ENCODE measurements around the gene ARHGAP10.

The ARHGAP10 gene

DNA sequence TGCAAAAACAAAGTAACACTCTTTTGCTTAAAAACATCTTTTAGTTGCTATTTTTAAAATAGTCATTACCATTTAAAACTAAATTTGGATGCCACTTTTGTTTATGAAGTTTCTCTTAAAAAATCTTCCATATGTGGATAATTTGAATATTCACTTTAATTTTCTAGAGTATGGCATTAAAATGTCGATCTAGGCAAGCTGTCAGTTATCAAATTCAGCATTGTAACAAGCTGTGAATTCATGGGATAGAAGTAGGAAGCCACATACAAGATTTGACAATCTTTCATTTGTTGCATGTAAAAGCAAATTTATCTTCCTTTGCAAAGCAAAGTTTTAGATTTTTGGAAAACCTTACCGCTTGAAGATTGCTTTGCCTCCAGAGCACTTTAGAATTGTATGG lies 191.5 kb downstream of the ARHGAP10 start:
- DNase-seq, result no peak

DNA sequence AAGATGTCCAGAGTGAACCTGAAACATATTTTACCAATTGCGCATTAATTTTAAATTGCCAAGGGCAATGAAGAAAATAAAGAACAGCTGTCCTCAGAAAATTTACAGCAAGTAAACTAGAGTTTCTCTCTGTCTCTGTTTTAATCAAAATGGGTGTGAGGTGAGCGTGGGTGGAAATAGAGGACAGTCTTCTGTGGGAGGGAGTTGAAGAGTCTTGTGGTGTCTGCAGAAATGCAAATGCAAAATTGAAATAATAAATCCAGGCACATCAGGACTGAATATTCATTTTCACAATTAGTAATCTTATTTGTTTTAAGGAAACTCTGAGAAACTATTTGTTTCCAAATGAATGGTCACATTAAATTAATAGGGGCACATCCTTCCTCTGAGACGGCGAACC lies 192.0 kb downstream of the ARHGAP10 start:
- DNase-seq, result no peak

DNA sequence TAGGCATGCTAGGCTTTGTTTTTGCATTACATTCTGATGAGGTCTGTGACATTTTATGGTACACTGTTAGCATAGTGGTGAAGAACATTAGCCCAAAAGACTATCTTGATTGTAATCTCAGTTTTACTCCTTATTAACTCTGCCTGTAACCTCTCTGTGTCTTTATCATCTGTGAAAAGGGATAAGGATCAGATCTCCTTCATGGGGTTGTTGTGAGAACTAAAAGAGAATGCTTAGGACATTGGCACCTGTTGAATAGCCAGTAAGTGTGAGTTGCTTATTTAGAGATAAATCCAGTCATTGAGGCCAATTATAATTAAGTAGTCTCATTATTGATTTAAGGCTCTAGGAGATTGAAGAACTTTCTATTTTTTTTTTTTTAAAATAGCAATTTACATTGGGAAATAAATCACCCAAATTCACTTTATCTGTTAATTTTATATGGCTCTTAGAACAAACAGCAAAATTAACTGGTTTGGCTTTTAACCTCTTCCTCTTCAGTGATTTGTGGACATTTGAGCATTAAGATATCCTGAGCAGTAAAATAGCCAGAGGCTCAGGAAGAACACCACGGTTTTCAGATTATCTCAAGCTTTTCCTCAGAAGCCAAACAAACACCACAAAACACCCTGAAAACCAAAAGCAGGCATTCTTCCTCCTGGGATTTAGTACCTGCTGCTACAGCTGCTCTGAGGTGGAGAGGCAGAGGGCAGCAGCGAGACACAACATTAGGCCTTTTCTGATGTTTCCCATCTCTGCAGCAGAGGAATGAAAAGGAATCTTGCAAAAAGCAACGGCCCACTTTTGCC lies 192.9 kb downstream of the ARHGAP10 start:
- DNase-seq, result no peak

DNA sequence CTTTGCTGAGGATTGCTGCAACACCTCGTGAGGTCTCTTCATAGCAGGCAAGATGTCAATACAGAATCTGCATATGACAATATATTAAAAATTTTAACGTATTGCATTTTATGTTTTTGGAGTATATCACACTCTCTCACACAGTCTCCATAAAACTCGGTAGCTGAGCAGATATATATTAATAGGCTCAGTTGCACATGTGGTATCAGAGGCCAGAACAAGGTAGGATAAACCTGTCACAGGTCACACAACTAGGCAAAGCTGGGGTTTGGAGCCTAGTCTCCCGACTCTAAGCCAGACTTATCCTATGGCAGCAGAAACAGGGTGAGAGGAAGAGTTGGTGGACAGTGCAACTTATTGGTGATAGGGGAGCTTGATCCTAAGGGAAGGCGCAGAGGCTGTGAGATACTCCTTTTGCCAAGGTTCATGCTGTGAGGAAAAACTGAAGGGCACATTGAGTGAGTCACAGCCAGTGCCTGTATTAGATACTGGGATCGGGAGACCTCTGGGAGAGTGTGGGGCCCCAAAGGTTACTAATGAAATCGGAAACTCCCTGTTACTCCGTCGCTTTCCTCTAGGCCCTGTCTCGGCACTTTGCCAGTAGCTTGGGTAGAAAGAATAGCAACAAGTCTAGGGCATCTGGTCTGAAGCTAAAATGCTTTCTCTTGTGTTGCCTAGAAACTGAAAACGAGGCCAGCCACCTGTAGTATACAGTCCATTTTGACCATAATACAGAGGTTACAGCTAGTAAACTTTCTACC lies 195.7 kb downstream of the ARHGAP10 start:
- DNase-seq, result no peak

DNA sequence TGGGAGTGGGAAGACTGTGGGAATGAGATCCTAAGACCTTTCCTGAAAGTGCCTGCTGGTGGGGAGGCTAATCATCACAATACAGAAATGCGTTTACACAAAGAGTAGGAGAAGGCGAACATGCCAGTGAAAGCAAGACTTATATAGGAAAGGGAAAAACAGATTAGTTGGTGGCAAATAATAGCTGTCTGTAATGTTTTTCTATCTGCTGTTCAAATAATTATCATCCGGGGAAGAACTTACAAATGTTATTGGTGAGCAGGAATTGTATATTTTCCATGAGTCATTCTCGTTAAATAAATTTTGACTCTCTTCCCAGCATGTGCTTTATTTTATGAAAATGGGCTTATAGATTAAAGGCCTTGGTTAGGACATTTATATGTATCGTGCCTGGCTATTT lies 196.5 kb downstream of the ARHGAP10 start:
- DNase-seq, result no peak

DNA sequence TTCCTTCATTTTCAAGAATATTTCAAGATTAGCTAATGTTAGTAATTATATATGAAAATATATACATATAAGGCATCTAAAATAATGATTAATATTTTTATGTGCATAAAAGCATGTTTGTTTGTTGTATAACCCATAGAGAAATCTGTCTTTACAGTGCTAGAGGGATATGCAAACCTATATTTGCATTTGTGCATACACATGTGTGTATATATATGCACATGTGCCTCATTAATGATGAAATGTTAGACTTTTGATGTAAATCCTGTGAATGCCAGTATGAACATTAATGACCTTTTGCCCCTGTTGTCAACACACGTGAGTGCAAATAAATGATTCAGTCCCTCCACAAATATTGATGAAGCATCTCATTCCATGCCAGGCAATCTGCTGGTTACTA lies 197.9 kb downstream of the ARHGAP10 start:
- no peak for DNase-seq

DNA sequence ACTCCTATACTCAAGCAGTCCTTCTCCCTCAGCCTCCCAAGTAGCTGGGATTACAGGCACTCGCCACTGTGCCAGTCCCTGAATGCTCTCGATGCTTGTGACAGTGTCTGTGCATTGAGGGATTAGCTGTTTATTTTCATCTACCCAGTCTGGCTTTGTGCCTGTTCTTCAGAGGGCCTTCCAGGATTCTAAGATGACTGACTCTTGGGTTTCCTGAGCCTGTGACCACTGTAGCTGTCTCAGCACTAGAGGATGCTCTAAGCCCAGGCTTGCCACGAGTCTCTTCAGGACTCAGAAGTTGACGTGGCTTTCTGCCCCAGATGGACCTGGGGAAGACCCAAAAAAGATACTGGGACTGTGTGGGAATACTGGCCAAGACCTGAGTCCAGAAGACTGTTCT lies 201.4 kb downstream of the ARHGAP10 start:
- DNase-seq, result no peak

DNA sequence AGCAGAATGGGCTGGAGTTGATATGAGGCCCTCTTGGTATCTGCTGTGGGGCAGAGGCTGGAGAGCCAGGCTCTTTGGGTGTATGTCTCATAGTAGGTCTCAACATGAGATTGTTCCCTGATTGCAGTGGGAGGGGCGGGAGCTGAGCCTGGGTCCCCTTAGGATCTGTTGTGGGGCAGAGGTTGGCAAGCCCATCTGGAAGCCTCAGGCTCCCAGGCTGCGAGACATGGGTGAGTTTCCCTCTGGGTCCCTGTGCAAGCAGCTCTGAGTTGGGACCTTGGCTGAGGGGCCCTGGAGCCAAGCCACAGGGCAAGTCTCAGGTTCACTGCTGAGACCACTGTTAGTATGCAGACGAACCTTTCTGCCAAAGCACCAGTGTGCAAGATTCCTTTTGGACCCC lies 201.9 kb downstream of the ARHGAP10 start:
- DNase-seq, result no peak

DNA sequence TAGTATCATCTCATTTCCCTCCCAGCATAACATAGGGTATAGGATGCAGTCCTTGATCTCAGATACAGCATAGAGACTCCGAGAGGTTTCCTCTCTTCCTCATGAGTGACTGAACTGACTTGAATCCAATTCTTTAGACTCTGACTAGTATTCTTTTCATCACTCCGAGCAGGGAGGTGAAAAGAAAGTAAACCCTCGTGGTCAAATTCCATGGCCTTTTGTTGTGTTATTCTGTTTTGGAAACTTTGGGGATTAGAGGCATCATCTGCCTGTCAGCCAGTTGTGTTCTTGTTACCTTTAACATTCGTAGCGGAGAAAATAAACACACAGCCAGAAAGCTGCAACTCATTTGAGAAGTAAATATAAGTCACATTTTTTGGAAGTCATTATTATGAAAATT lies 206.6 kb downstream of the ARHGAP10 start:
- DNase-seq, result no peak

DNA sequence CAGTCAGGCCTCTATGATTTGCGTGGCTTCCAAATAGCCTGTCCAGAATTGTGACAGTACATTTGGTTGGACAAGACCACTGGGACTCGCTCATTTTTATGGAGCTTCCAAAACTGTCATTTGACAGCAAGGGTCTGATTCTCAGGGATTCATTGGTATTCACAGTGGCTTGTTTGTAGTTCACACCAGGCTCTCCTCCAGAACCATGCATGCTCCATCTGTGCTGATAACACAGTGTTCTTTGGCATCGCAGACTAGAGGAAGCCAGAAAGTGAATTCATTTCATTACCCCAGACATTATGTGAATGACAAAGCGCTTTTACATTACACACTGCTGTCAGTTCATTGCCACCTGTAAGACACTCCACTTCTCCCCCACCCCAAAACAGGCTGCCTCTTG lies 208.3 kb downstream of the ARHGAP10 start:
- DNase-seq, result no peak

DNA sequence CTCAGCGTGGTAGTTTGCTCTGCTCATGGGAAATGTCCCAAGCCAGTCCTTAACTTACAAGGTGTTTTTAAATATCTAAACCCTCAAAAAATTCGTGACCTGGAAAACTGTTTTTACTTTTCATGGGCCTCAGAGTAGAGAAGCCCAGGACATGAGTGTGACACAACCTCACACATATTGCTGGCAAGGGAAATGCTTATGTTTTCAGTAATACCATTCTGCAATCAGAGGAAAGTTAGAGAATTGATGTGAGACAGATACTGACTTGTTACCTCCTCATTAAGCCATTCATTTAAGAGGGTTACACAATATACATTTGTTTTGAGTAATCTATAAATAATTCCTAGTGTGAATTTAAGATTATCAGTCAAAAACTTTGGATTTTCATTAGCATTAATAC lies 209.5 kb downstream of the ARHGAP10 start:
- no peak for DNase-seq

DNA sequence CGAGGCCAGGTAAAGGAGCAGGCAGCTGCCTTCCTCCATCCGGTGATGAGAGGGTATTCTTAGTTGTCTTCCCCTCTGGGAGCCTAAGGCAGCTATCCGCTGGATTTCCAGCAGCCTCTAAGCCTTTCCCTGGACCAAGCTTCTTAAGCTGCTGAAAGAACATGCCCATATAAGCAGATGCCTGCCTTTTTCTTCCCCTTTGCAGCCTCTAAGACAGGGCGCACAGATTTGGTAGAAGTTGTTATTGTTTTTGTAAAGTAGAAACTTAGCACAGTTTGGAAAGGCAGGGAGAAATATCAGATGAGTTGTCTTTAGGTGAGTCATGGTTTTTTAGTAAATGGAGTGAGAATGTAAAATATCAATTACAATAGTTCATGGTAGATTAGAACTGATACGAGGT lies 210.8 kb downstream of the ARHGAP10 start:
- DNase-seq, result no peak

DNA sequence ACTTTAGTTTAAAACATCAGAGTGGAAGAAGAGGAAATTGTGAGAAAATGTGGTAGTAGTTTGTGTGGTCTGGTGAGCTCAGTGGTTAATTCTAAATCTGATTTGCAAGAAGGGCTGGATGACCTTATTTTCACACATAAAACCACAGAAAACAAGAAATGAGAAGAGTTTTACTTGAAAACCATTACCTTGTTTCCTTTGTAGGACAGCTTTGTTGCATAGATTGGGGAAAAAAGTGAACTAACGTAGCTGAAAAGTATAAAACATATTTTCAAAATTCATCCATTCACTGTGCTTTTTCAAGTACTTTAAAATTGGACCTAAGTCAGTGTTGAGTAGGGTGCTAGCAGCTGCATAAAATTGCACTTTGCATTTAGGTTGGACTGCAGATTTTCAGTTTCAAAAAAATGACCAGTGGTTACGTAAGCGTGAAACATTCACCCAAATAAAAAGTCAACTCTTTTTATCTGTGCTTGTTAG lies 211.3 kb downstream of the ARHGAP10 start:
- no peak for DNase-seq

DNA sequence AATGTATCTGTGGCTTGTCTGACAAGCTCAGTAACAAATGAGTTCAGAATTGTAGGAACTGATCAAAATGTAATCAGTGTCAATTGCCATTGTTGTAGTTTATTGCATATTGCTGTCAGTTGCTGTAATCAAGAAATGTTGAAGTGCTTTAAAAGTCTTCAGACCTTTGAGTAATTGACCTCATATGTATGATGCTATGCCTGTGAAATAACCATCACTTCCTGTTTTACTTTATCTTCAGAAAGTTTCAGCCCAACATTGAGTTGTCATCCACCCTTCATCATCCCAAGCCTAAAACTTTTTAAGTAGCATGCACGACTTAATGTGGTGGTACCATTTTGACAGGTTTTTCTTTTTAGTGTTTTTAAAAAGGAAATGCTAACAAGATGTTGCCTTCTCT lies 212.4 kb downstream of the ARHGAP10 start:
- DNase-seq, result no peak

DNA sequence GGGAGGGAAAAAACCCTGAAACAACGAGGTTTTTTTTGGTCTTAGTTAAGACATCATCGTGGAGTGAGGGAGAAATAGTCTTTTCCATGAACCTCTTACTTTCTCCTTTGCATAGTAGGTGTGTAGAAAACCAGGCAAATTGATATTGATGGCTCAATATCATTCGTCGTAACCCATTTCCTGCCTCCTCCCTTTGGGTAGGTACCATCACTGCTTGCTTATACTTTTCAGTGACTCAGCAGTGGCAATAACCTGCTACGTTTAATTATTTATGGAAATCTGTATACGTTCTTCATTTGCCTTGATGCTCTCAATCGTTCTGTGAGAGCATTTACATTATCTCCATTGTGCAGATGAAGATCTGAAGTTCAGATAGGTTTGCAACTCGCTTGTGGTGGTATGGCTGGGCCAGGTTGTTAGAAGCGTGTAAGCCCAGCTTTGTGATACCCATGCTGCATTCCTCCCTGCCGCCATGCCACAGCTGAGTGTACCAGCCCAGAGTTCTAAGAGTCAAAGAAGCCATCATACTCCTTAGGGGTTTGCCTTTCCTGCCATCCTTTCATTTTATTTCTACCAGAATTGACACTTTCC lies 212.9 kb downstream of the ARHGAP10 start:
- no peak for DNase-seq

DNA sequence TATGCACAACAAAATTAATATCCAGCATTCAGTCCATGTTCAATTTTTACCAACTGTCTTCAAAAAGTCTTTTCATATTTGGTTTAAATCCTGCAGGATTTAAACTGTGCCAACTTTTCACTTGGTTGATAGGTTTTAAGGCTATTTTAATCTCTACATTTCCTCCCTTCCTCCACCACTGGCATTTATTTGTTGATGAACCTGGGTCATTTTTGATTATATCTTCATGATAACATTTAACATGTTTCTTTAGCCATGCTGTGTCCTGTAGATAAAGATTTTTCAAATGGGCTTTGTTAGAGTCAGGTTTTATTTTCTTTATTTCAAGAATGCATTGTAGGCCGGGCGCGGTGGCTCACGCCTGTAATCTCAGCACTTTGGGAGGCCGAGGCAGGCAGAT lies 216.4 kb downstream of the ARHGAP10 start:
- no peak for DNase-seq

DNA sequence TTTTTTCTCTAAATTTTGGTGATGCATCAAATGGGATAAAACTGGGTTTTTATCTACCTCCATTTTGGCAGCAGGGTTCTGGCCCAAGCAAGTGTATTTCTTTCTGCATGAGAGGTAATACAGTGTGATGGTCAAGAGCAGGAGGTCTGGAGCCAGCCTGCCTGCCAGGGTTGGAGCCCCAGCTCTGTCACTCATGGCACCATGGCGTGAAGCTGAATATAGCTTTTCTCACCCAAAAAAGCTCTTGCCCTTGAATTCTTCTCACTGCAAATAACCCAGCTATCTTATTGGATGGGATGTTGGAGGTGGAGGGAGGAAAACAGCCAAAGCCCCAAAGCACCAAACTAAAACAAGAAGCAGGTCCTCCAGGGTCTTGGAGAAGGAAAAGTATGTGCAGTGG lies 218.4 kb downstream of the ARHGAP10 start:
- no peak for DNase-seq

DNA sequence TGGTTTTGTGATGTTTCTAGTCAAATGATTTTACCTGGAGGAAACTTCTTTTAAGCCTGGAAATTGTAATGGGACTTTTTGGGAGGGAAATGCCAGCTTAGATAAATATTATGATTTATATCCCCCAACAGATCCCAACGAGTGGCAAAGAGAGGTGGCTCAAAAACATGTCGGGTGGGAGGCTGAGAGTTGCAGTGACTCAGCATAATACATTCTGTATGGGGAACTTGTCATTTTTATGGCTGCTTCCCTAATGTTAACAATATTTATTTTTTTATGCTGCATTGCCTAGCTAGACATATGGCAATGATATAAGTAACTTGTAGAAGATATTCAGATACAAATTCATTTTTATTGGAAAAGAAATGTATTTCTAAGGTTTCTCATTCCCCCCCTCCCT lies 219.0 kb downstream of the ARHGAP10 start:
- no peak for DNase-seq

DNA sequence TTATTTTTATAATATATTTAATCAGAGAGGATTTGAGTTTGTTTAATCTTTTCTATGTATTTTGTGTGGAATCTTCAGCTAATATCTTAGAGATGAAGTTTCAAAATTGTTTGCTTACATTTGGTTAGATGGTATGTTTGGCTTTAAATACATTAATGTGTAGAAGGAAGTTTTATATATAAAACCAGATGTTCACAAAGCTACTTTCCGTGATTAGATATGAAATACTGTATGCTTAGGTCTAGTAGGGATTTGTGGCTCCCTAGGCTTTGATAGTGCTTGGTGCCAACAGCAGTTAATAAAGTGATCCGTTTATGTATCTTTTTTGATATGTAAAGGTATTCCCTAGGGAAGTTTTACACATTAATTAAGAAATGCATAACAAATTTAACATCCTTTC lies 223.0 kb downstream of the ARHGAP10 start:
- no peak for DNase-seq

DNA sequence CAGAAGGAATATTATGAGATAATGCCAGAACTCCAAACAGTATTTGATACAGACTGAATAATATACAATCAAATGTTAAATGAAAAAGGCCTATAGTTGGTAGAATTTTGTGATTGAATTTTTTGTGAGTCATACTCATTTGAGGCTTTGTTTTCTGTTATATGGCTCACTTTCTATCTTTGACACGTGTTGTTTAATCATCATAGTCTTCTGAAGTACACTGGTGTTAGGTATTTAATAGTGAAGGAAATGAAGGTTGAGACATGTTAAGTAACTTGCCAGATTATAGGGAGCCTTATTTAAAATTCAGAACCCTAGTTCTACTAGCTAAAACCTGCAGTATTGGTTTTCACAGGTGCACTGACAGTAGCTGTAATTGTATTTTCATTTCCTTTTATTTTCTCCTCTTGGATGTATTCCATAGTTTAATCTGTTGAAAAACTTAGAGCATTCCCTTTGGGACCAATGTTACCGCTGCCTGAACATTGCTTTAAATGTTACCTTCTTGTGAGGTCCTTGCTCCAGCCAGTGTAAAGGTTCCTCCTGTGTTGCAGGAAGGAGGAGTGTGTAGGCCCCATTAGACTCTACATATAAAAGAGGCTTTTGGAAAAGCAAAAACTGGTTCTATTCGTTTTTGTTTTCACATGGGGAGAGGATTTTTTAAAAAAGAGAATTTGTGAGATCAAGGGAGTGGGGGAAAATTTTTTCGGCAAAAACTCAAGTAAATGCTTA lies 224.1 kb downstream of the ARHGAP10 start:
- no peak for DNase-seq

DNA sequence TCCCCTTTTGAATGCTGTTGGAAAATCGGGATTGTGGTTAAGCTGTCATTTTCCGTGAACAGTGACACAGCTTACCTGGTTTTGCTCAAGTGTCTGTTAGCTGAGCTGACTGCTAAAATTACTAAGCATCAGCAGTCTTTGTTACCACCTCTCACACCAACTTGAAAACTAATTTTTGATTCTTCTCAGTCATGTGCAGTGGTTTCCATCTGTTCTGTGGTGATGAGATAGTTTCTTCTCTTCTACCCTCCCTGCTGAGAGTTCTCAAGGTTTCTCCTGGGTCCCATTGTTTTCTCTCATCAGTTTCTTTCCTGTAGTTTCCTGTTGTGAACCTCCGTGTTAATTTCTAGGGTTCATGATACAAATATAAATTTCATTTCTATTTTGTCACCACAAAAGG lies 225.6 kb downstream of the ARHGAP10 start:
- no peak for DNase-seq

DNA sequence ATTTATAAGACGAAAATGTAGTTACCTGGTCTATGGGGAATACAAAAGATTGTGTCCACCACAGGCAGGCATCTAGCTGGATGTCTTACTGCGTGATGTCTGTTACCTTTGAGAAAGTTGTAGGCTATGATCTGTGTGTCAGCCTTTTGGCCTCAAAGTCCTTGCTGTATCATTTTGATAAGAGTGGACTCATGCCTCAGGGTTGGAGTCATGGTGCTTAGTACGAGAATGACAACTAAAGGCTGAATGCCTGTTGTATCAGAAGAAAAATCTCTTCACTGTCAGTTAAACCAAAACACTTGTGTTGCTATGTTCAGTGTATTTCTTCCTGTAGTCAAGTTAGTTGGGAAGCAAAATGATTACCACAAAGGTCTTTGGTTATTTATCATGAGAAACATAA lies 226.2 kb downstream of the ARHGAP10 start:
- DNase-seq, result no peak

DNA sequence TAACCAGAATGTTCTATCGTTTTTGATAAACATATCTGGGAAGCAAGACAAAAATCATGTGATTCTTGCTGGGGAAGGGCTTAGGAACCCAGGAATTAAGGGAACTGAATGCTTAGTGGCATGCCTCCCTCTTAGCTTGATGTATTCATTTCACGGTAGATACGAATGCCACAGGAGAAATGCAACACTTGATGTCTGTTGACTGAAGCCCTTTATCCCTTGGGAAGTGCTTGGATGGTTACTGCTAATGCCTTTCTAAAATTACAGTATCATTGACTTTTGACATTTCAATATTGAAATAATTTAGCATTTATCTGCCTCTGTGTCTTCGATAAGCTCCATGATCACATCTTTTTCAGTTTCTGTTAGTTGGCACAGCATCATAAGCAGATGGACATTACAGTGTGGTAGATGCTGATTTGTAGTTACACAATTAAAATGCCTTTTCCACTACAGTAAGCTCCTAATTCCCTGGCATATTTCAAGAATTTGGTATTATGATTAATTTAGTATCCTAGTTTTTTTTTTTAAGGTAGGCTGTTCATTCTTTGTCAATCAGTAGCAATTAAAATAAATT lies 226.7 kb downstream of the ARHGAP10 start:
- DNase-seq, result no peak

Data from NCI-H1417 treated with DMSO at 0.1 percent for 48 hours (cell line).